Left ventricle myocardium inferior (tissue), 1 donor: ENCODE results near the gene BDP1. TPM values are rescaled to one million over a fixed set of nuclear protein-coding genes. Genes with fewer than 3 reads are reported as not detected.
"Not testable (repeated sequence)": the region's sequence is repeated elsewhere in the genome, so short reads cannot be mapped to it uniquely, and the experiment has no call there.

Experiments used
- DNase-seq: peaks from one replicate; pipeline ENCODE4 v3.0.0-alpha.2; 2020
- H3K27ac ChIP-seq: fragments of 200-600 bp; replicated peaks from 2 replicates; pipeline ENCODE4 v1.8.0; 2021
- H3K27me3 ChIP-seq: fragments of 200-600 bp; 2 replicates; pipeline ENCODE4 v1.8.0; 2021; ENCODE audit warnings: low read depth
- H3K36me3 ChIP-seq: fragments of 200-600 bp; 2 replicates; pipeline ENCODE4 v1.8.0; 2021
- H3K4me1 ChIP-seq: fragments of 200-600 bp; 2 replicates; pipeline ENCODE4 v1.8.0; 2021
- H3K4me3 ChIP-seq: fragments of 200-600 bp; 2 replicates; pipeline ENCODE4 v1.8.0; 2021; ENCODE audit warnings: mild to moderate bottlenecking, moderate library complexity
- H3K9me3 ChIP-seq: fragments of 200-600 bp; replicated peaks from 2 replicates; pipeline ENCODE4 v1.8.0; 2021
- CTCF ChIP-seq: fragments of 200-600 bp; IDR thresholded peaks from 2 replicates; pipeline ENCODE4 v1.8.0; 2021; ENCODE audit warnings: antibody characterized with exemption, mild to moderate bottlenecking, borderline replicate concordance
- intact Hi-C: fragments of 100-400 bp; cut with micrococcal nuclease; formaldehyde crosslinking; loops from one replicate; pipeline ENCODE4 v1.11.0; 2022
- total RNA-seq: library from RNA; stranded (reverse); fragmentation: NEBNext Ultra II Directional; extraction: Animal tissue kit (Norgen Biotek cat#: 25700); gene quantifications from one replicate; pipeline ENCODE4 v1.2.1, GENCODE V29; 2021
- donor health status: DM: no; HTN: yes; CAD: no; lungs with severe emphysema.

The BDP1 gene
- total RNA-seq, 1 donor from 2014 or later, result 15.1 TPM

- H3K27me3 ChIP-seq, result no peaks in the 10 kb centered on the region
- H3K4me1 ChIP-seq, result no peaks in the 10 kb centered on the region
- no peak overlapping the region for H3K27ac ChIP-seq
- DNase-seq, result no peak
- intact Hi-C loops, result loop anchor here (10.0 kb wide), 1 partner anchor 151 kb away; no protein-coding TSS in a partner anchor
- H3K36me3 ChIP-seq, result peaks cover 99% of the 10 kb centered on the region
- H3K4me3 ChIP-seq, result no peak overlapping the region
- no peaks in the 10 kb centered on the region for H3K9me3 ChIP-seq
- TF ChIP-seq CTCF, result no peak
Observed at GRCh38 chr5:71503536-71503935, 48.1 kb downstream of the BDP1 start.

GRCh38 chr5:71522151-71522550 lies 66.7 kb downstream of the BDP1 start:
- Histone ChIP-seq H3K4me1 (no peaks in the 10 kb centered on the region), H3K4me3 (no peak overlapping the region), H3K36me3 (peaks cover 79% of the 10 kb centered on the region), H3K27ac (no peak overlapping the region), H3K27me3 (no peaks in the 10 kb centered on the region), H3K9me3 (no peaks in the 10 kb centered on the region)
- no peak for TF ChIP-seq CTCF
- no peak for DNase-seq
- intact Hi-C loops, result no loop called here

- DNase-seq, H3K4me1 ChIP-seq, intact Hi-C loops, H3K27ac ChIP-seq, H3K27me3 ChIP-seq, H3K4me3 ChIP-seq, H3K9me3 ChIP-seq: not testable (repeated sequence)
- H3K36me3 ChIP-seq, result peaks cover 55% of the 10 kb centered on the region
Observed at GRCh38 chr5:71525611-71526010, 70.2 kb downstream of the BDP1 start.

GRCh38 chr5:71528206-71528605 lies 72.8 kb downstream of the BDP1 start:
- Histone ChIP-seq H3K27ac (no peak overlapping the region), H3K4me1 (peaks cover 2% of the 10 kb centered on the region), H3K4me3 (no peak overlapping the region), H3K27me3 (no peaks in the 10 kb centered on the region), H3K9me3 (no peaks in the 10 kb centered on the region), H3K36me3 (peaks cover 34% of the 10 kb centered on the region)
- no peak for DNase-seq
- TF ChIP-seq CTCF, result no peak
- intact Hi-C loops, result no loop called here

- no peak for DNase-seq
- Histone ChIP-seq H3K9me3 (no peaks in the 10 kb centered on the region), H3K4me1 (peaks cover 6% of the 10 kb centered on the region), H3K27ac (no peak overlapping the region), H3K36me3 (peaks cover 26% of the 10 kb centered on the region), H3K4me3 (no peak overlapping the region), H3K27me3 (no peaks in the 10 kb centered on the region)
- no peak for TF ChIP-seq CTCF
- intact Hi-C loops, result no loop called here
Observed at GRCh38 chr5:71529682-71530081, 74.2 kb downstream of the BDP1 start.

GRCh38 chr5:71533142-71533541 lies 77.7 kb downstream of the BDP1 start:
- peaks cover 27% of the 10 kb centered on the region for H3K36me3 ChIP-seq
- no peak overlapping the region for H3K4me3 ChIP-seq
- DNase-seq, result no peak
- no peak for TF ChIP-seq CTCF
- intact Hi-C loops, result no loop called here
- peak overlapping the region; percentile 45 for H3K27ac ChIP-seq
- no peaks in the 10 kb centered on the region for H3K27me3 ChIP-seq
- no peaks in the 10 kb centered on the region for H3K9me3 ChIP-seq
- H3K4me1 ChIP-seq, result peaks cover 6% of the 10 kb centered on the region
